Kidney (tissue), 14 donors: ENCODE results near the gene AKR1B15. TPM values are rescaled to one million over a fixed set of nuclear protein-coding genes. Genes with fewer than 3 reads are reported as not detected.

Experiments used
- DNase-seq, 5 donors: peaks; one replicate each; pipeline ENCODE4 v3.0.0-alpha.2; 2013 to 2020
- FAIRE-seq: peaks from 2 replicates; lab custom pipeline; 2012; peaks lifted over from hg19 to GRCh38; lab: Jason Lieb, UNC
- H3K27ac ChIP-seq, 2 donors: one replicate each; pipeline ENCODE4 v1.7.0; 2013; ENCODE audit warnings: low read depth in 2 of 2, low read length in 2 of 2, inconsistent platforms in 1 of 2
- H3K27me3 ChIP-seq: one replicate; pipeline ENCODE4 v1.7.1; 2013; ENCODE audit warnings: low read length, inconsistent platforms; ENCODE audit not compliant: control insufficient read depth, insufficient read depth
- H3K36me3 ChIP-seq, 3 donors: one replicate each; pipeline versions ENCODE4 v1.7.0 to v1.7.1; 2013; ENCODE audit warnings: low read length in 3 of 3, control low read depth in 1 of 3, inconsistent platforms in 1 of 3; ENCODE audit not compliant: insufficient read depth in 3 of 3, control insufficient read depth in 2 of 3
- H3K4me1 ChIP-seq, 3 donors: one replicate each; pipeline versions ENCODE4 v1.7.0 to v1.7.1; 2013; ENCODE audit warnings: low read length in 3 of 3, inconsistent platforms in 1 of 3, low read depth in 1 of 3; ENCODE audit not compliant: control insufficient read depth in 2 of 3, insufficient read depth in 2 of 3
- H3K4me3 ChIP-seq, 3 donors: one replicate each; pipeline versions ENCODE4 v1.7.0 to v1.8.1; 2013; ENCODE audit warnings: low read length in 3 of 3, control low read depth in 1 of 3, inconsistent platforms in 1 of 3
- H3K9ac ChIP-seq, 3 donors: one replicate each; pipeline versions ENCODE4 v1.7.0 to v1.7.1; 2013; ENCODE audit warnings: low read length in 3 of 3, control low read depth in 1 of 3, inconsistent platforms in 1 of 3
- H3K9me3 ChIP-seq, 3 donors: one replicate each; pipeline versions ENCODE4 v1.7.0 to v1.7.1; 2013; ENCODE audit warnings: low read length in 3 of 3, control low read depth in 1 of 3, inconsistent platforms in 1 of 3; ENCODE audit not compliant: control insufficient read depth in 2 of 3, insufficient read depth in 1 of 3
- intact Hi-C: fragments of 100-400 bp; cut with DNase I; formaldehyde crosslinking; loops from one replicate; pipeline ENCODE4 v1.11.1; 2022
- polyA plus RNA-seq: library from polyadenylated mRNA; stranded (reverse); fragments of 350-450 nt; fragmentation: Illumina TruSeq; extraction: RNeasy Lipid Tissue Mini Kit (QIAGEN cat#74804); gene quantifications from one replicate; pipeline ENCODE4 v1.2.3, GENCODE V29; 2014; ENCODE audit warnings: low read depth, low replicate concordance; ENCODE audit not compliant: insufficient read depth
- total RNA-seq: library from RNA; stranded (reverse); fragmentation: NEBNext Ultra II Directional; extraction: Animal tissue kit (Norgen Biotek cat#: 25700); gene quantifications from one replicate; pipeline ENCODE4 v1.2.1, GENCODE V29; 2021
- TF ChIP-seq, protein P1 (sequence below): IDR thresholded peaks from 3 replicates; pipeline ENCODE4 v1.5.1; 2012; ENCODE audit warnings: mild to moderate bottlenecking, moderate library complexity, borderline replicate concordance; ENCODE audit not compliant: insufficient read depth; ENCODE audit errors: extremely low read depth
- donor health status: control.
- donor health status: control.
- donor health status: control.
- donor health status: control.
- donor health status: control.
- donor health status: DM: yes; HTN: yes; CAD: no.
- donor health status: Normal renal cell carcinoma (clear cell type).

The AKR1B15 gene
- total and polyA plus RNA-seq, 2 donors from 2014 or later: not detected

DNA sequence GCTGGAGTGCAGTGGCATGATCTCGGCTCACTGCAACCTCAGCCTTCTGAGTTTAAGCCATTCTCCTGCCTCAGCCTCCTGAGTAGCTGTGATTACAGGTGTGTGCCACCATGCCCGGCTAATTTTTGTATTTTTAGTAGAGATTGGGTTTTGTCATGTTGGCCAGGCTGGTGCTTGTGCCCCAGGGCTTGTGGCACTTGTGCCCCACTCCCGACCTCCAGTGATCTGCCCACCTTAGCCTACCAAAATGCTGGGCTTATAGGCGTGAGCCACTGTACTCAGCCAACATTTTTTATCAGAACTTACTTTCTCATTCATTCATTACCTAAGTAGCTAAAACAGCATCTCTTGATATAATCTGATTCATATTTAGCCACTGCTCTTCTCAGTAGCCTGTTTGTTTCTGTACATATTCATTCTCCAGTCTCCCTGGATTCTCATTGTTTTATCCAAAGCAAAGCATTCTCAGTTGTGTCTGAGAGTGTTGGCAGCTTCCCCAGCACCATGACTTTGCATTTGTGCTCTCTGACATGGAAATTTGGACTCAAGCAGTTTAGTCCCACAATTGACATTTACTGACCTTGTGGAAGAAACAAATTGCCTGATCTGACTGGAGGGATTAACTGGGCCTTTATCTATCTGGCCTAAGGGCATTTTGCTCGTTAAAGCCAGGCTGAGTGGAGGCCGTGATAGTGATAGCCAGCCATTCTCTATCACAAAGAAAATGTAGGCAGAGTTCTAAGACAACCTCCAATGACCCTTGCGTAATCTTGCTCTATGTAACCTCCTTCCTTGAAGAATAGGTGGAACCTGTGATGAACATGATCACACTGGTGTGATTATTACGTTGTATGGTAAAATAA, 44.9 kb downstream of the AKR1B15 start:
- Histone ChIP-seq H3K4me1 (peaks cover 0 to 10% (median 9%) of the 10 kb centered on the region in 3 donors), H3K36me3 (no peaks in the 10 kb centered on the region), H3K27me3 (no peaks in the 10 kb centered on the region), H3K27ac (peak overlapping the region; percentile 61 to 89), H3K9me3 (no peaks in the 10 kb centered on the region), H3K4me3 (no peak overlapping the region), H3K9ac (no peak overlapping the region)
- TF ChIP-seq, protein P1, sequence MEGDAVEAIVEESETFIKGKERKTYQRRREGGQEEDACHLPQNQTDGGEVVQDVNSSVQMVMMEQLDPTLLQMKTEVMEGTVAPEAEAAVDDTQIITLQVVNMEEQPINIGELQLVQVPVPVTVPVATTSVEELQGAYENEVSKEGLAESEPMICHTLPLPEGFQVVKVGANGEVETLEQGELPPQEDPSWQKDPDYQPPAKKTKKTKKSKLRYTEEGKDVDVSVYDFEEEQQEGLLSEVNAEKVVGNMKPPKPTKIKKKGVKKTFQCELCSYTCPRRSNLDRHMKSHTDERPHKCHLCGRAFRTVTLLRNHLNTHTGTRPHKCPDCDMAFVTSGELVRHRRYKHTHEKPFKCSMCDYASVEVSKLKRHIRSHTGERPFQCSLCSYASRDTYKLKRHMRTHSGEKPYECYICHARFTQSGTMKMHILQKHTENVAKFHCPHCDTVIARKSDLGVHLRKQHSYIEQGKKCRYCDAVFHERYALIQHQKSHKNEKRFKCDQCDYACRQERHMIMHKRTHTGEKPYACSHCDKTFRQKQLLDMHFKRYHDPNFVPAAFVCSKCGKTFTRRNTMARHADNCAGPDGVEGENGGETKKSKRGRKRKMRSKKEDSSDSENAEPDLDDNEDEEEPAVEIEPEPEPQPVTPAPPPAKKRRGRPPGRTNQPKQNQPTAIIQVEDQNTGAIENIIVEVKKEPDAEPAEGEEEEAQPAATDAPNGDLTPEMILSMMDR: no peak
- FAIRE-seq (peak; percentile 33), DNase-seq (peak in 1 of 5 donors; percentile 77)
- intact Hi-C loops: no loop called here

DNA sequence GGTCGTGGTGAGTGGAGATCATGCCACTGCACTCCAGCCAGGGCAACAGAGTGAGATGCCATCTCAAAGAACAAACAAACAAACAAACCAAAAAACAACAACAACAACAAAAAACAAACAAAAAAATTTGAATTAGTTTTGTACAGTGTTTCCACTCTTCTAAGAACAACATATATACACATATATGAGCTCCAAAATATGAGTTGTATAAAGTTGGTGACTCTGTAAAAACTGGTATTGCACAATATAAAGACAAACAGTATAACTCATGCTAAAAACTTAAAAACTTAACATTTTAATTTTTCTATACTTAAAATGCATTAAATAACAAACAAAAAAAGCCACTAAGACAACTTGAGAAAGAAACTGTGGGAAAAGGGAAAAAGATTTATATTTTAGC, 46.0 kb downstream of the AKR1B15 start:
- Histone ChIP-seq H3K4me1 (peaks cover 0 to 10% (median 7%) of the 10 kb centered on the region in 3 donors), H3K9me3 (no peaks in the 10 kb centered on the region), H3K27me3 (no peaks in the 10 kb centered on the region), H3K4me3 (no peak overlapping the region), H3K27ac (peak overlapping the region in 1 of 2 donors; percentile 89), H3K9ac (no peak overlapping the region), H3K36me3 (no peaks in the 10 kb centered on the region)
- intact Hi-C loops: no loop called here
- TF ChIP-seq, protein P1: no peak
- DNase-seq (no peak), FAIRE-seq (no peak)

DNA sequence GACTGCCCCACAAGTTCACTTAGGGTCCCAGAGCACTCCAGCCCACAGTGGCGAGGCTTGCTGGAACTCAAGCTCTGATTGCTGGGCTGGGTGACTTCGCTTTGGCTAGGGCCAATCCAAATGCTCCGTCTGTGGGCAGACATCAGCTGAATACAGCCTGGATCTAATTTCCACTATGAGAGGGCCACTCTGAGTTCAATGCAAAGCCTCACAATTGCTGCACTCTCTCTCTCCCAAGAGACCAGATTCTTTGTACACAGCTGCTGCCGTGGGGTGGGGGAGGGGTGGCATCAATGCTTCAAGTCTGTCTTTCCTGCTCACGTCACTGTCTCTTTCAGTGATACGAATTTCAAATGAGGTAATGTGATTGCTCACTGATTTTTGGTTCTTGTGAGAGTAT, 50.5 kb downstream of the AKR1B15 start:
- Histone ChIP-seq H3K27me3 (no peaks in the 10 kb centered on the region), H3K36me3 (no peaks in the 10 kb centered on the region), H3K9me3 (no peaks in the 10 kb centered on the region), H3K9ac (no peak overlapping the region), H3K4me1 (peaks cover 0 to 2% (median under 1%) of the 10 kb centered on the region in 3 donors), H3K4me3 (no peak overlapping the region), H3K27ac (no peak overlapping the region)
- DNase-seq (no peak), FAIRE-seq (no peak)
- TF ChIP-seq, protein P1: no peak
- intact Hi-C loops: no loop called here
